WTC11 (cell line): ENCODE measurements around the gene POLR1C. TPM values are rescaled to one million over a fixed set of nuclear protein-coding genes. Genes with fewer than 3 reads are reported as not detected.

ENCODE experiments used
- ATAC-seq: fragments of 200-7000 bp; cut with Tn5 transposase; 2 replicates; pipeline ENCODE4 v1.10.0; 2021; ENCODE audit warnings: mild to moderate bottlenecking, moderate library complexity
- CTCF ChIA-PET: fragments of 300-600 bp; sonication (Branson Sonifier 250); formaldehyde crosslinking; loops from one replicate; lab custom pipeline; 2021; ENCODE audit warnings: antibody characterized with exemption; lab: Charles Lee
- POLR2A ChIA-PET: fragments of 350-600 bp; sonication (Branson Sonifier 250); formaldehyde crosslinking; loops from one replicate; lab custom pipeline; 2021; ENCODE audit warnings: antibody characterized with exemption; lab: Charles Lee
- DNase-seq: peaks from one replicate; pipeline ENCODE4 v3.0.0; 2021; ENCODE audit warnings: low spot score
- H3K27ac Mint-ChIP-seq: 2 replicates; pipeline ENCODE4 v1.8.0; 2021; ENCODE audit warnings: mixed read lengths
- H3K27me3 Mint-ChIP-seq: 2 replicates; pipeline ENCODE4 v1.8.0; 2021; ENCODE audit warnings: low read depth, mild to moderate bottlenecking, moderate library complexity, mixed read lengths
- H3K36me3 Mint-ChIP-seq: 2 replicates; pipeline ENCODE4 v1.8.0; 2021; ENCODE audit warnings: mixed read lengths
- H3K4me1 Mint-ChIP-seq: 2 replicates; pipeline ENCODE4 v1.8.0; 2022; ENCODE audit warnings: mixed read lengths
- H3K4me3 Mint-ChIP-seq: 2 replicates; pipeline ENCODE4 v1.8.0; 2021; ENCODE audit warnings: mild to moderate bottlenecking, moderate library complexity, mixed read lengths
- H3K9me3 Mint-ChIP-seq: 2 replicates; pipeline ENCODE4 v1.8.0; 2021; ENCODE audit warnings: mixed read lengths
- AFF4 ChIP-seq: sonication (generic); formaldehyde crosslinking; IDR thresholded peaks from 2 replicates; pipeline ENCODE4 v1.8.1; 2023; ENCODE audit warnings: mild to moderate bottlenecking, missing genetic modification reagents, borderline replicate concordance
- ATF2 ChIP-seq: sonication (generic); formaldehyde crosslinking; IDR thresholded peaks from 2 replicates; pipeline ENCODE4 v1.8.1; 2022; ENCODE audit warnings: low read depth, missing genetic modification reagents, borderline replicate concordance
- CTCF ChIP-seq: fragments of 200-600 bp; IDR thresholded peaks from 2 replicates; pipeline ENCODE4 v1.8.0; 2022; ENCODE audit warnings: antibody characterized with exemption
- E2F1 ChIP-seq: sonication (generic); formaldehyde crosslinking; IDR thresholded peaks from 2 replicates; pipeline ENCODE4 v1.8.0; 2022; ENCODE audit warnings: mild to moderate bottlenecking, missing genetic modification reagents
- E2F5 ChIP-seq: sonication (generic); formaldehyde crosslinking; IDR thresholded peaks from 2 replicates; pipeline ENCODE4 v1.8.1; 2022; ENCODE audit warnings: mild to moderate bottlenecking, moderate library complexity, missing genetic modification reagents
- ELF4 ChIP-seq: sonication (generic); formaldehyde crosslinking; IDR thresholded peaks from 2 replicates; pipeline ENCODE4 v1.8.1; 2022; ENCODE audit warnings: low read depth, mild to moderate bottlenecking, moderate library complexity, missing genetic modification reagents
- FOXK1 ChIP-seq: sonication (generic); formaldehyde crosslinking; IDR thresholded peaks from 2 replicates; pipeline ENCODE4 v1.8.0; 2022; ENCODE audit warnings: mild to moderate bottlenecking, moderate library complexity, missing genetic modification reagents
- HMGXB4 ChIP-seq: sonication (generic); formaldehyde crosslinking; IDR thresholded peaks from 2 replicates; pipeline ENCODE4 v1.8.1; 2023; ENCODE audit warnings: mild to moderate bottlenecking, moderate library complexity, missing genetic modification reagents
- IRF1 ChIP-seq: sonication (generic); formaldehyde crosslinking; IDR thresholded peaks from 2 replicates; pipeline ENCODE4 v1.8.0; 2023; ENCODE audit warnings: missing genetic modification reagents
- NFE2L1 ChIP-seq: sonication (generic); formaldehyde crosslinking; IDR thresholded peaks from 2 replicates; pipeline ENCODE4 v1.8.1; 2023; ENCODE audit warnings: missing genetic modification reagents
- NR1H2 ChIP-seq: sonication (generic); formaldehyde crosslinking; IDR thresholded peaks from 2 replicates; pipeline ENCODE4 v1.9.0; 2021; ENCODE audit warnings: mild to moderate bottlenecking, moderate library complexity, missing genetic modification reagents
- NR3C1 ChIP-seq: sonication (generic); formaldehyde crosslinking; conservative IDR thresholded peaks from 2 replicates; pipeline ENCODE4 v1.8.1; 2023; ENCODE audit warnings: low read depth, mild to moderate bottlenecking, missing genetic modification reagents
- PRRX2 ChIP-seq: fragments of 250-450 bp; sonication (Bioruptor Pico); IDR thresholded peaks from 2 replicates; pipeline ENCODE4 v1.8.0; 2021; ENCODE audit warnings: mild to moderate bottlenecking
- RELA ChIP-seq: sonication (generic); formaldehyde crosslinking; IDR thresholded peaks from 2 replicates; pipeline ENCODE4 v1.8.1; 2022; ENCODE audit warnings: missing genetic modification reagents, mild to moderate bottlenecking, borderline replicate concordance
- TCF7 ChIP-seq: sonication (generic); formaldehyde crosslinking; IDR thresholded peaks from 2 replicates; pipeline ENCODE4 v1.8.0; 2022; ENCODE audit warnings: mild to moderate bottlenecking, low read depth, missing genetic modification reagents, moderate library complexity
- USF2 ChIP-seq: sonication (generic); formaldehyde crosslinking; IDR thresholded peaks from 2 replicates; pipeline ENCODE4 v1.8.1; 2023; ENCODE audit warnings: mild to moderate bottlenecking, missing genetic modification reagents, moderate library complexity
- ZBTB21 ChIP-seq: sonication (generic); formaldehyde crosslinking; IDR thresholded peaks from 2 replicates; pipeline ENCODE4 v1.8.1; 2023; ENCODE audit warnings: mild to moderate bottlenecking, missing genetic modification reagents, borderline replicate concordance
- ZMAT4 ChIP-seq: fragments of 250-450 bp; sonication (Bioruptor Pico); IDR thresholded peaks from 2 replicates; pipeline ENCODE4 v1.9.0; 2021; ENCODE audit warnings: mild to moderate bottlenecking
- ZNF416 ChIP-seq: fragments of 250-450 bp; sonication (Bioruptor Pico); IDR thresholded peaks from 2 replicates; pipeline ENCODE4 v1.9.0; 2021; ENCODE audit warnings: mild to moderate bottlenecking, inconsistent platforms
- total RNA-seq: library from RNA; stranded (reverse); gene quantifications from 3 replicates; pipeline ENCODE4 v1.2.3, GENCODE V29; 2021

The POLR1C gene
- total RNA-seq, 1 experiment from 2014 or later = 46.6 TPM

GRCh38 chr6:43469947-43470346 lies 46.9 kb upstream of the POLR1C start:
- H3K27me3 Mint-ChIP-seq = no peaks in the 10 kb centered on the region; the same call in 1 of the 2 replicates
- H3K9me3 Mint-ChIP-seq = no peaks in the 10 kb centered on the region
- peaks cover 12% of the 10 kb centered on the region for H3K4me1 Mint-ChIP-seq
- H3K36me3 Mint-ChIP-seq = no peaks in the 10 kb centered on the region
- ChIA-PET POLR2A (no interaction called here), CTCF (interaction anchor here (1.0 to 1.4 kb wide), 3 partner anchors 14 to 183 kb away, joined by 3 to 8 read pairs (median 3); no protein-coding TSS in a partner anchor)
- DNase-seq = no peak
- no peak for ATAC-seq
- H3K4me3 Mint-ChIP-seq = no peak overlapping the region
- H3K27ac Mint-ChIP-seq = no peak overlapping the region
- TF ChIP-seq E2F5 (CRISPR knock-in tag) (no peak), HMGXB4 (no peak), E2F1 (no peak), IRF1 (CRISPR knock-in tag) (no peak), FOXK1 (CRISPR knock-in tag) (no peak), NFE2L1 (no peak), ZNF416 (no peak), RELA (no peak), CTCF (no peak), NR1H2 (CRISPR knock-in tag) (no peak), TCF7 (no peak), PRRX2 (CRISPR knock-in tag) (no peak), ATF2 (CRISPR knock-in tag) (no peak), ZMAT4 (CRISPR knock-in tag) (no peak)

- POLR2A ChIA-PET = no interaction called here
- DNase-seq = no peak
- H3K36me3 Mint-ChIP-seq = no peaks in the 10 kb centered on the region
- TF ChIP-seq AFF4 (CRISPR knock-in tag) = no peak
- TF ChIP-seq ELF4 (CRISPR knock-in tag) = no peak
- no peak for TF ChIP-seq ZBTB21
- TF ChIP-seq ZMAT4 (CRISPR knock-in tag) = no peak
- no peak for TF ChIP-seq NR3C1 (CRISPR knock-in tag)
- no peak for TF ChIP-seq USF2 (CRISPR knock-in tag)
Observed at GRCh38 chr6:43471399-43471798, 45.5 kb upstream of the POLR1C start.

More at GRCh38 chr6:43471399-43471798, 45.5 kb upstream of the POLR1C start:
- ATAC-seq = no peak
- H3K4me1 Mint-ChIP-seq = peaks cover 12% of the 10 kb centered on the region
- no peaks in the 10 kb centered on the region; the same call in 1 of the 2 replicates for H3K27me3 Mint-ChIP-seq
- H3K4me3 Mint-ChIP-seq = no peak overlapping the region
- CTCF ChIA-PET = interaction anchor here (0.7 kb wide), 1 partner anchor 21 kb away, joined by 3 read pairs; no protein-coding TSS in a partner anchor
- peak overlapping the region; percentile 15; the same call in 1 of the 2 replicates for H3K27ac Mint-ChIP-seq
- H3K9me3 Mint-ChIP-seq = no peaks in the 10 kb centered on the region
